Kidney epithelial cell (primary cell): ENCODE data around the gene CNTNAP2. TPM values are rescaled to one million over a fixed set of nuclear protein-coding genes. Genes with fewer than 3 reads are reported as not detected.

Experiments
- DNase-seq: peaks from one replicate; pipeline ENCODE4 v3.0.0-alpha.2; 2010; ENCODE audit warnings: low read depth
- H3K27me3 ChIP-seq: 2 replicates; pipeline ENCODE4 v1.6.0; 2011; ENCODE audit warnings: low read length; ENCODE audit not compliant: control insufficient read depth, insufficient read depth
- H3K36me3 ChIP-seq: 2 replicates; pipeline ENCODE4 v1.5.1; 2011; ENCODE audit warnings: low read length; ENCODE audit not compliant: control insufficient read depth, insufficient read depth
- H3K4me3 ChIP-seq: 2 replicates; pipeline ENCODE4 v1.5.1; 2011; ENCODE audit warnings: low read depth, mild to moderate bottlenecking, control low read depth, low read length
- CTCF ChIP-seq: IDR thresholded peaks from 2 replicates; pipeline ENCODE4 v1.5.1; 2011; ENCODE audit warnings: mild to moderate bottlenecking, moderate library complexity, low read length, control low read depth, inconsistent platforms; ENCODE audit not compliant: insufficient read depth, poor library complexity, severe bottlenecking
- total RNA-seq: library from RNA; depleted of rRNA; stranded (reverse); fragments of >200 nt; gene quantifications from 2 replicates; pipeline ENCODE4 v1.2.3, GENCODE V29; 2015

The CNTNAP2 gene
- total RNA-seq, 1 donor from 2014 or later = 14.0 TPM

GRCh38 chr7:147605323-147605722, 1488.7 kb downstream of the CNTNAP2 start:
- TF ChIP-seq CTCF = no peak
- Histone ChIP-seq H3K27me3 (no peaks in the 10 kb centered on the region), H3K36me3 (no peaks in the 10 kb centered on the region), H3K4me3 (no peak overlapping the region)
- DNase-seq = no peak

GRCh38 chr7:147607157-147607800, 1490.7 kb downstream of the CNTNAP2 start:
- Histone ChIP-seq H3K4me3 (no peak overlapping the region), H3K27me3 (no peaks in the 10 kb centered on the region), H3K36me3 (no peaks in the 10 kb centered on the region)
- no peak for DNase-seq
- no peak for TF ChIP-seq CTCF

GRCh38 chr7:147611431-147611830, 1494.8 kb downstream of the CNTNAP2 start:
- Histone ChIP-seq H3K4me3 (no peak overlapping the region), H3K27me3 (no peaks in the 10 kb centered on the region), H3K36me3 (no peaks in the 10 kb centered on the region)
- no peak for TF ChIP-seq CTCF
- DNase-seq = no peak

- Histone ChIP-seq H3K36me3 (no peaks in the 10 kb centered on the region), H3K27me3 (no peaks in the 10 kb centered on the region), H3K4me3 (no peak overlapping the region)
- no peak for DNase-seq
- TF ChIP-seq CTCF = no peak
These were observed 1518.7 kb downstream of the CNTNAP2 start for GRCh38 chr7:147635288-147635687.

- no peak for TF ChIP-seq CTCF
- DNase-seq = no peak
- no peaks in the 10 kb centered on the region for H3K36me3 ChIP-seq
- H3K27me3 ChIP-seq = no peaks in the 10 kb centered on the region
- no peak overlapping the region for H3K4me3 ChIP-seq
These were observed 1520.0 kb downstream of the CNTNAP2 start for GRCh38 chr7:147636553-147636952.

- TF ChIP-seq CTCF = no peak
- no peaks in the 10 kb centered on the region for H3K36me3 ChIP-seq
- no peaks in the 10 kb centered on the region for H3K27me3 ChIP-seq
These were observed 1522.0 kb downstream of the CNTNAP2 start for GRCh38 chr7:147638566-147638965.

More at GRCh38 chr7:147638566-147638965, 1522.0 kb downstream of the CNTNAP2 start:
- DNase-seq = no peak
- H3K4me3 ChIP-seq = no peak overlapping the region
